ENCODE data around the gene CACNA1C. TPM values are rescaled to one million over a fixed set of nuclear protein-coding genes. Genes with fewer than 3 reads are reported as not detected.

The CACNA1C gene
- total RNA-seq, 2 donors from 2014 or later = 0.86 to 6.3 TPM

DNA sequence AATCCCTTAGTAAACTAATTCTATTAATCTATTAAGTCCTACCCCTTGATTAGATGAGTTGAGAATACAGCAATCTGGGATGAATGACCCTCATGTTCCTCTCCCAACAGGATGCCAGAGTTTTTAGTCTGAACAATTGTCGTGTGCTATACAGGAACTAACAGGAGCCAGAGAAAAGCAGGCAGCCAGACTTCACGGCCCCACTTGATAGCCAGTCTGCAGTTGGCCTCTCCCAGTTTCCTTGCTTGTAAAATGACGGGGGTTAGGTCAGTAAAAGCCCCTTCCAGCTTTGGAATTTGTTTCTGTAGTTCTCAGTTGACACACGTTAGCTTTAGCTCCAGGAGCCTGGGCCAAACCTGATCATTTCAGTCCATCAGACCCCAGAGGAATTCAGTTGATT lies 475.2 kb downstream of the CACNA1C start:
- H3K4me3 ChIP-seq (ENCODE audit: low read length) = no peak overlapping the region
- Mint-ChIP-seq H3K27ac (no peak overlapping the region), H3K9me3 (no peaks in the 10 kb centered on the region), H3K4me3 (no peak overlapping the region), H3K4me1 (peaks cover 8% of the 10 kb centered on the region), H3K36me3 (ENCODE audit: low read depth) (no peaks in the 10 kb centered on the region), H3K27me3 (ENCODE audit: insufficient read depth) (peaks cover 16% of the 10 kb centered on the region)
- DNase-seq = no peak
- H3K4me1 ChIP-seq (ENCODE audit: control insufficient read depth, insufficient read depth, low read length) = peaks cover 3% of the 10 kb centered on the region
- H3K9ac ChIP-seq (ENCODE audit: extremely low read depth, low read length, poor library complexity, severe bottlenecking) = no peak overlapping the region
- no peaks in the 10 kb centered on the region for H3K27me3 ChIP-seq (ENCODE audit: control insufficient read depth, insufficient read depth, low read length, poor library complexity, severe bottlenecking)
- 78 to 90% methylated on average over 4 of the region's 4 CpGs for WGBS, 2 experiments (ENCODE audit: insufficient coverage in 1 of 2, insufficient read length in 1 of 2)
- no peaks in the 10 kb centered on the region for H3K36me3 ChIP-seq (ENCODE audit: control insufficient read depth, insufficient read depth, low read length)
- TF ChIP-seq, protein P1, sequence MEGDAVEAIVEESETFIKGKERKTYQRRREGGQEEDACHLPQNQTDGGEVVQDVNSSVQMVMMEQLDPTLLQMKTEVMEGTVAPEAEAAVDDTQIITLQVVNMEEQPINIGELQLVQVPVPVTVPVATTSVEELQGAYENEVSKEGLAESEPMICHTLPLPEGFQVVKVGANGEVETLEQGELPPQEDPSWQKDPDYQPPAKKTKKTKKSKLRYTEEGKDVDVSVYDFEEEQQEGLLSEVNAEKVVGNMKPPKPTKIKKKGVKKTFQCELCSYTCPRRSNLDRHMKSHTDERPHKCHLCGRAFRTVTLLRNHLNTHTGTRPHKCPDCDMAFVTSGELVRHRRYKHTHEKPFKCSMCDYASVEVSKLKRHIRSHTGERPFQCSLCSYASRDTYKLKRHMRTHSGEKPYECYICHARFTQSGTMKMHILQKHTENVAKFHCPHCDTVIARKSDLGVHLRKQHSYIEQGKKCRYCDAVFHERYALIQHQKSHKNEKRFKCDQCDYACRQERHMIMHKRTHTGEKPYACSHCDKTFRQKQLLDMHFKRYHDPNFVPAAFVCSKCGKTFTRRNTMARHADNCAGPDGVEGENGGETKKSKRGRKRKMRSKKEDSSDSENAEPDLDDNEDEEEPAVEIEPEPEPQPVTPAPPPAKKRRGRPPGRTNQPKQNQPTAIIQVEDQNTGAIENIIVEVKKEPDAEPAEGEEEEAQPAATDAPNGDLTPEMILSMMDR (conservative IDR thresholded peaks at IDR 0.05) = no peak
- no peaks in the 10 kb centered on the region for H3K9me3 ChIP-seq (ENCODE audit: control insufficient read depth, low read length)
- no peak overlapping the region for H3K27ac ChIP-seq (ENCODE audit: low read depth, low read length)

DNA sequence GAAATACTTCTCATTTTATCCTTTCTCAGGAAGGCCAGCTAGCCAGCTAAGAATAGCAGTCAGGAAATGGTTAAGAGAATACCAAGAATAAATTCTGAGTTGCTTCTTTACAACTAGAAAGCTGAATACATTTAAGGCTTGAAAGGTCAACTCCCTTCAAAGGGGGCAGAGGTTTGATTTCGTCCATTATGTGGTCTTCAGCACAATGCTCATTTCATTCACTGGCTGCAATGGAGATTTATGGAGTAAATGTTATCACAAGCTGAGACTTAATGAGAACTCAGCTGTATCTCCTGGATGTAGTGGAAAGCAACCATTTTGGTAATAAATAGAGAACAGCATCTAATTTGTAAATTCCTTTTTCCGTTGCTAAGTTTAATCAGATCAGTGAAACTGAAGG lies 477.0 kb downstream of the CACNA1C start:
- H3K9me3 Mint-ChIP-seq = no peaks in the 10 kb centered on the region
- no peaks in the 10 kb centered on the region for H3K27me3 ChIP-seq (ENCODE audit: control insufficient read depth, insufficient read depth, low read length, poor library complexity, severe bottlenecking)
- DNase-seq = no peak
- no peaks in the 10 kb centered on the region for H3K36me3 Mint-ChIP-seq (ENCODE audit: low read depth)
- no peak overlapping the region for H3K27ac ChIP-seq (ENCODE audit: low read depth, low read length)
- WGBS, 2 experiments (ENCODE audit: insufficient coverage in 1 of 2, insufficient read length in 1 of 2) = 88 to 95% methylated on average over 1 to 2 of the region's 2 CpGs
- TF ChIP-seq, protein P1 (conservative IDR thresholded peaks at IDR 0.05) = no peak
- no peaks in the 10 kb centered on the region for H3K9me3 ChIP-seq (ENCODE audit: control insufficient read depth, low read length)
- peaks cover 3% of the 10 kb centered on the region for H3K4me1 ChIP-seq (ENCODE audit: control insufficient read depth, insufficient read depth, low read length)
- no peak overlapping the region for H3K27ac Mint-ChIP-seq
- no peak overlapping the region for H3K4me3 Mint-ChIP-seq
- no peaks in the 10 kb centered on the region for H3K36me3 ChIP-seq (ENCODE audit: control insufficient read depth, insufficient read depth, low read length)
- H3K27me3 Mint-ChIP-seq (ENCODE audit: insufficient read depth) = peaks cover 15% of the 10 kb centered on the region
- no peak overlapping the region for H3K9ac ChIP-seq (ENCODE audit: extremely low read depth, low read length, poor library complexity, severe bottlenecking)
- H3K4me3 ChIP-seq (ENCODE audit: low read length) = no peak overlapping the region
- H3K4me1 Mint-ChIP-seq = peaks cover 8% of the 10 kb centered on the region

DNA sequence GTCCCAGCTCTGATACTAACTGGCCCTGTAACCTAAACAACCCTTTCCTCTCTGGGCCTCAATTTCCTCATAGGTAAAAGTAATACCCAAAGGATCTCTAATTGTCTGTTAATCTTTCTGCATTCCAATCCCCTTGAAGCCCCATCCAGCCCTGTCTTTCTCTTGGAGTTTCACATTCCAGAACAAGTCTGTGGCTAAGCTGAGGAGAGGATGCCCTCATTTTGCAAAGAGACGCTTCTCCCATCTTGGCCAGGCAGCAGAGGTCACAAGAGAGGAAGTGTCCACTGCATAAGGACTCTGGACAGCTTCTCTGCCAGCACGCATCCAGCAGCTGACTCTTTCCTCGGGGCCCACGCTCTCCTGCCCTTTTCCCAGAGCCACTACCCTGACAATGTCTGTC lies 478.6 kb downstream of the CACNA1C start:
- H3K27ac Mint-ChIP-seq = no peak overlapping the region
- Histone ChIP-seq H3K9me3 (ENCODE audit: control insufficient read depth, low read length) (no peaks in the 10 kb centered on the region), H3K4me3 (ENCODE audit: low read length) (no peak overlapping the region), H3K27ac (ENCODE audit: low read depth, low read length) (no peak overlapping the region), H3K27me3 (ENCODE audit: control insufficient read depth, insufficient read depth, low read length, poor library complexity, severe bottlenecking) (no peaks in the 10 kb centered on the region), H3K4me1 (ENCODE audit: control insufficient read depth, insufficient read depth, low read length) (peaks cover 3% of the 10 kb centered on the region), H3K36me3 (ENCODE audit: control insufficient read depth, insufficient read depth, low read length) (no peaks in the 10 kb centered on the region), H3K9ac (ENCODE audit: extremely low read depth, low read length, poor library complexity, severe bottlenecking) (no peak overlapping the region)
- DNase-seq = peak; percentile 66
- H3K4me3 Mint-ChIP-seq = no peak overlapping the region
- peaks cover 23% of the 10 kb centered on the region for H3K27me3 Mint-ChIP-seq (ENCODE audit: insufficient read depth)
- H3K36me3 Mint-ChIP-seq (ENCODE audit: low read depth) = no peaks in the 10 kb centered on the region
- no peaks in the 10 kb centered on the region for H3K9me3 Mint-ChIP-seq
- TF ChIP-seq, protein P1 (conservative IDR thresholded peaks at IDR 0.05) = no peak
- H3K4me1 Mint-ChIP-seq = peaks cover 8% of the 10 kb centered on the region
- WGBS, 2 experiments (ENCODE audit: insufficient coverage in 1 of 2, insufficient read length in 1 of 2) = 95% methylated on average over 4 of the region's 4 CpGs

Data from endodermal cell (in vitro differentiated cells).